ENCODE results near the gene TMEM131. TPM values are rescaled to one million over a fixed set of nuclear protein-coding genes. Genes with fewer than 3 reads are reported as not detected.

TMEM131 gene
- total and polyA plus RNA-seq, 2 experiments from 2014 or later, result 9.2 to 22.7 TPM

DNA sequence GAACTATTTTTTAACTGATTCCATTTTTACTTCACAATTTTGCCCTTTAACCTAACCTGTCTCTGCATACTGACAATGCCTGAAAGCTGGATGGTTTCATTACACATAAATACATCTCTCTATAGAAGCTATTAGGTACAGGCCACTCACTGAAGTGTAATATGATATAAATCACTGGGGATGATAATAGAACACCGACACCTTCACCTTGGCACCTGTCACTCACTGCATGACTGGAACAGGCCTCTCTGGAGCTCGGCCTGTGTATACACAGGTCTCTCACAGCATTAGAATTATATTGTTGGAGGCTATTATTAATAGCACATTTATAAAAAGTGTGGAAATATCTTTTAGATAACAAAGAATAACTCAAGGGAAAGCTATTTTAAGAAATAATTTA is 138.2 kb downstream of the TMEM131 start:
- no peak overlapping the region for H3K4me3 Mint-ChIP-seq
- no peak overlapping the region for H2AFZ ChIP-seq
- H3K27me3 Mint-ChIP-seq (ENCODE audit: insufficient read depth, low read depth, poor library complexity), result no peaks in the 10 kb centered on the region
- ATAC-seq (no peak), DNase-seq (ENCODE audit: low spot score) (no peak)
- no peak overlapping the region for H3K4me3 ChIP-seq
- H3K27ac Mint-ChIP-seq, result no peak overlapping the region
- peaks cover 6% of the 10 kb centered on the region; the same call in 2 of the 3 replicates for H3K4me1 Mint-ChIP-seq
- H3K9me2 ChIP-seq (ENCODE audit: insufficient read depth), result no peaks in the 10 kb centered on the region
- peaks cover 8% of the 10 kb centered on the region; the same call in 1 of the 2 replicates for H3K4me1 ChIP-seq (ENCODE audit: insufficient read depth)
- H3K36me3 ChIP-seq (ENCODE audit: insufficient read depth), result no peaks in the 10 kb centered on the region
- peaks cover 4% of the 10 kb centered on the region; the same call in 1 of the 2 replicates for H4K20me1 ChIP-seq (replicated peaks; ENCODE audit: insufficient read depth)
- no peak overlapping the region for H3K27ac ChIP-seq (ENCODE audit: low read depth)
- TF ChIP-seq, protein P1, sequence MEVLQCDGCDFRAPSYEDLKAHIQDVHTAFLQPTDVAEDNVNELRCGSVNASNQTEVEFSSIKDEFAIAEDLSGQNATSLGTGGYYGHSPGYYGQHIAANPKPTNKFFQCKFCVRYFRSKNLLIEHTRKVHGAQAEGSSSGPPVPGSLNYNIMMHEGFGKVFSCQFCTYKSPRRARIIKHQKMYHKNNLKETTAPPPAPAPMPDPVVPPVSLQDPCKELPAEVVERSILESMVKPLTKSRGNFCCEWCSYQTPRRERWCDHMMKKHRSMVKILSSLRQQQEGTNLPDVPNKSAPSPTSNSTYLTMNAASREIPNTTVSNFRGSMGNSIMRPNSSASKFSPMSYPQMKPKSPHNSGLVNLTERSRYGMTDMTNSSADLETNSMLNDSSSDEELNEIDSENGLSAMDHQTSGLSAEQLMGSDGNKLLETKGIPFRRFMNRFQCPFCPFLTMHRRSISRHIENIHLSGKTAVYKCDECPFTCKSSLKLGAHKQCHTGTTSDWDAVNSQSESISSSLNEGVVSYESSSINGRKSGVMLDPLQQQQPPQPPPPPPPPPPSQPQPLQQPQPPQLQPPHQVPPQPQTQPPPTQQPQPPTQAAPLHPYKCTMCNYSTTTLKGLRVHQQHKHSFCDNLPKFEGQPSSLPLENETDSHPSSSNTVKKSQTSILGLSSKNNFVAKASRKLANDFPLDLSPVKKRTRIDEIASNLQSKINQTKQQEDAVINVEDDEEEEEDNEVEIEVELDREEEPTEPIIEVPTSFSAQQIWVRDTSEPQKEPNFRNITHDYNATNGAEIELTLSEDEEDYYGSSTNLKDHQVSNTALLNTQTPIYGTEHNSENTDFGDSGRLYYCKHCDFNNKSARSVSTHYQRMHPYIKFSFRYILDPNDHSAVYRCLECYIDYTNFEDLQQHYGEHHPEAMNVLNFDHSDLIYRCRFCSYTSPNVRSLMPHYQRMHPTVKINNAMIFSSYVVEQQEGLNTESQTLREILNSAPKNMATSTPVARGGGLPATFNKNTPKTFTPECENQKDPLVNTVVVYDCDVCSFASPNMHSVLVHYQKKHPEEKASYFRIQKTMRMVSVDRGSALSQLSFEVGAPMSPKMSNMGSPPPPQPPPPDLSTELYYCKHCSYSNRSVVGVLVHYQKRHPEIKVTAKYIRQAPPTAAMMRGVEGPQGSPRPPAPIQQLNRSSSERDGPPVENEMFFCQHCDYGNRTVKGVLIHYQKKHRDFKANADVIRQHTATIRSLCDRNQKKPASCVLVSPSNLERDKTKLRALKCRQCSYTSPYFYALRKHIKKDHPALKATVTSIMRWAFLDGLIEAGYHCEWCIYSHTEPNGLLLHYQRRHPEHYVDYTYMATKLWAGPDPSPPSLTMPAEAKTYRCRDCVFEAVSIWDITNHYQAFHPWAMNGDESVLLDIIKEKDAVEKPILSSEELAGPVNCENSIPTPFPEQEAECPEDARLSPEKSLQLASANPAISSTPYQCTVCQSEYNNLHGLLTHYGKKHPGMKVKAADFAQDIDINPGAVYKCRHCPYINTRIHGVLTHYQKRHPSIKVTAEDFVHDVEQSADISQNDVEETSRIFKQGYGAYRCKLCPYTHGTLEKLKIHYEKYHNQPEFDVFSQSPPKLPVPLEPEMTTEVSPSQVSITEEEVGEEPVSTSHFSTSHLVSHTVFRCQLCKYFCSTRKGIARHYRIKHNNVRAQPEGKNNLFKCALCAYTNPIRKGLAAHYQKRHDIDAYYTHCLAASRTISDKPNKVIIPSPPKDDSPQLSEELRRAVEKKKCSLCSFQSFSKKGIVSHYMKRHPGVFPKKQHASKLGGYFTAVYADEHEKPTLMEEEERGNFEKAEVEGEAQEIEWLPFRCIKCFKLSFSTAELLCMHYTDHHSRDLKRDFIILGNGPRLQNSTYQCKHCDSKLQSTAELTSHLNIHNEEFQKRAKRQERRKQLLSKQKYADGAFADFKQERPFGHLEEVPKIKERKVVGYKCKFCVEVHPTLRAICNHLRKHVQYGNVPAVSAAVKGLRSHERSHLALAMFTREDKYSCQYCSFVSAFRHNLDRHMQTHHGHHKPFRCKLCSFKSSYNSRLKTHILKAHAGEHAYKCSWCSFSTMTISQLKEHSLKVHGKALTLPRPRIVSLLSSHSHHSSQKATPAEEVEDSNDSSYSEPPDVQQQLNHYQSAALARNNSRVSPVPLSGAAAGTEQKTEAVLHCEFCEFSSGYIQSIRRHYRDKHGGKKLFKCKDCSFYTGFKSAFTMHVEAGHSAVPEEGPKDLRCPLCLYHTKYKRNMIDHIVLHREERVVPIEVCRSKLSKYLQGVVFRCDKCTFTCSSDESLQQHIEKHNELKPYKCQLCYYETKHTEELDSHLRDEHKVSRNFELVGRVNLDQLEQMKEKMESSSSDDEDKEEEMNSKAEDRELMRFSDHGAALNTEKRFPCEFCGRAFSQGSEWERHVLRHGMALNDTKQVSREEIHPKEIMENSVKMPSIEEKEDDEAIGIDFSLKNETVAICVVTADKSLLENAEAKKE (CRISPR knock-in tag; IDR thresholded peaks at IDR 0.05), result no peak
- no peak for TF ChIP-seq CREB1 (CRISPR knock-in tag; IDR thresholded peaks at IDR 0.05; ENCODE audit: low read depth)
- TF ChIP-seq ZNF331 (CRISPR knock-in tag; IDR thresholded peaks at IDR 0.05; ENCODE audit: low read depth), result no peak
- TF ChIP-seq EZH2phosphoT487 (IDR thresholded peaks at IDR 0.05; ENCODE audit: unreplicated experiment), result no peak
- no peak for TF ChIP-seq EZH2 (IDR thresholded peaks at IDR 0.05; ENCODE audit: low read depth, unreplicated experiment)
- TF ChIP-seq ETS1 (IDR thresholded peaks at IDR 0.05), result no peak
- no peak for TF ChIP-seq NANOG (IDR thresholded peaks at IDR 0.05; ENCODE audit: borderline replicate concordance)
- no peak for TF ChIP-seq STAT1 (IDR thresholded peaks at IDR 0.05; ENCODE audit: unreplicated experiment)
- TF ChIP-seq, protein P2, sequence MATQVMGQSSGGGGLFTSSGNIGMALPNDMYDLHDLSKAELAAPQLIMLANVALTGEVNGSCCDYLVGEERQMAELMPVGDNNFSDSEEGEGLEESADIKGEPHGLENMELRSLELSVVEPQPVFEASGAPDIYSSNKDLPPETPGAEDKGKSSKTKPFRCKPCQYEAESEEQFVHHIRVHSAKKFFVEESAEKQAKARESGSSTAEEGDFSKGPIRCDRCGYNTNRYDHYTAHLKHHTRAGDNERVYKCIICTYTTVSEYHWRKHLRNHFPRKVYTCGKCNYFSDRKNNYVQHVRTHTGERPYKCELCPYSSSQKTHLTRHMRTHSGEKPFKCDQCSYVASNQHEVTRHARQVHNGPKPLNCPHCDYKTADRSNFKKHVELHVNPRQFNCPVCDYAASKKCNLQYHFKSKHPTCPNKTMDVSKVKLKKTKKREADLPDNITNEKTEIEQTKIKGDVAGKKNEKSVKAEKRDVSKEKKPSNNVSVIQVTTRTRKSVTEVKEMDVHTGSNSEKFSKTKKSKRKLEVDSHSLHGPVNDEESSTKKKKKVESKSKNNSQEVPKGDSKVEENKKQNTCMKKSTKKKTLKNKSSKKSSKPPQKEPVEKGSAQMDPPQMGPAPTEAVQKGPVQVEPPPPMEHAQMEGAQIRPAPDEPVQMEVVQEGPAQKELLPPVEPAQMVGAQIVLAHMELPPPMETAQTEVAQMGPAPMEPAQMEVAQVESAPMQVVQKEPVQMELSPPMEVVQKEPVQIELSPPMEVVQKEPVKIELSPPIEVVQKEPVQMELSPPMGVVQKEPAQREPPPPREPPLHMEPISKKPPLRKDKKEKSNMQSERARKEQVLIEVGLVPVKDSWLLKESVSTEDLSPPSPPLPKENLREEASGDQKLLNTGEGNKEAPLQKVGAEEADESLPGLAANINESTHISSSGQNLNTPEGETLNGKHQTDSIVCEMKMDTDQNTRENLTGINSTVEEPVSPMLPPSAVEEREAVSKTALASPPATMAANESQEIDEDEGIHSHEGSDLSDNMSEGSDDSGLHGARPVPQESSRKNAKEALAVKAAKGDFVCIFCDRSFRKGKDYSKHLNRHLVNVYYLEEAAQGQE (IDR thresholded peaks at IDR 0.05; ENCODE audit: unreplicated experiment), result no peak
- TF ChIP-seq ZNF114 (CRISPR knock-in tag; IDR thresholded peaks at IDR 0.05), result no peak
- TF ChIP-seq, protein P3, sequence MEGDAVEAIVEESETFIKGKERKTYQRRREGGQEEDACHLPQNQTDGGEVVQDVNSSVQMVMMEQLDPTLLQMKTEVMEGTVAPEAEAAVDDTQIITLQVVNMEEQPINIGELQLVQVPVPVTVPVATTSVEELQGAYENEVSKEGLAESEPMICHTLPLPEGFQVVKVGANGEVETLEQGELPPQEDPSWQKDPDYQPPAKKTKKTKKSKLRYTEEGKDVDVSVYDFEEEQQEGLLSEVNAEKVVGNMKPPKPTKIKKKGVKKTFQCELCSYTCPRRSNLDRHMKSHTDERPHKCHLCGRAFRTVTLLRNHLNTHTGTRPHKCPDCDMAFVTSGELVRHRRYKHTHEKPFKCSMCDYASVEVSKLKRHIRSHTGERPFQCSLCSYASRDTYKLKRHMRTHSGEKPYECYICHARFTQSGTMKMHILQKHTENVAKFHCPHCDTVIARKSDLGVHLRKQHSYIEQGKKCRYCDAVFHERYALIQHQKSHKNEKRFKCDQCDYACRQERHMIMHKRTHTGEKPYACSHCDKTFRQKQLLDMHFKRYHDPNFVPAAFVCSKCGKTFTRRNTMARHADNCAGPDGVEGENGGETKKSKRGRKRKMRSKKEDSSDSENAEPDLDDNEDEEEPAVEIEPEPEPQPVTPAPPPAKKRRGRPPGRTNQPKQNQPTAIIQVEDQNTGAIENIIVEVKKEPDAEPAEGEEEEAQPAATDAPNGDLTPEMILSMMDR (conservative IDR thresholded peaks at IDR 0.05; ENCODE audit: low read depth in 2 of 2), result no peak
- no peak for TF ChIP-seq JUNB (IDR thresholded peaks at IDR 0.05; ENCODE audit: unreplicated experiment)
- TF ChIP-seq POLR2AphosphoS5 (IDR thresholded peaks at IDR 0.05; ENCODE audit: low read depth), result no peak
- no peaks in the 10 kb centered on the region for H3K79me2 ChIP-seq (replicated peaks; ENCODE audit: insufficient read depth)
- no peak overlapping the region for H3K4me2 ChIP-seq
- H3K9me3 Mint-ChIP-seq, result no peaks in the 10 kb centered on the region
- no peaks in the 10 kb centered on the region for H3K36me3 Mint-ChIP-seq (ENCODE audit: low read depth)
- H3K27me3 ChIP-seq (ENCODE audit: insufficient read depth), result no peaks in the 10 kb centered on the region
- H3F3A ChIP-seq (replicated peaks; ENCODE audit: low read depth), result no peaks in the 10 kb centered on the region
